HPDE6-E6E7 (cell line): ENCODE results near the gene ZNF367.

Source experiments
- DNase-seq: peaks from one replicate; pipeline ENCODE4 v3.0.0; 2011; ENCODE audit warnings: missing footprints; ENCODE audit errors: extremely low spot score

ZNF367 gene

GRCh38 chr9:96436456-96437126 lies 18.4 kb upstream of the ZNF367 start:
- no peak for DNase-seq

GRCh38 chr9:96436063-96436455 lies 17.9 kb upstream of the ZNF367 start:
- DNase-seq: no peak

GRCh38 chr9:96435345-96435744 lies 17.2 kb upstream of the ZNF367 start:
- DNase-seq: no peak

- DNase-seq: no peak
Measured at GRCh38 chr9:96430377-96430776, 12.2 kb upstream of the ZNF367 start.

- no peak for DNase-seq
Measured at GRCh38 chr9:96429732-96430131, 11.6 kb upstream of the ZNF367 start.

- no peak for DNase-seq
Measured at GRCh38 chr9:96425500-96426169, 7.5 kb upstream of the ZNF367 start.

- DNase-seq: no peak
Measured at GRCh38 chr9:96423985-96424336, 5.8 kb upstream of the ZNF367 start.

- DNase-seq: no peak
Measured at GRCh38 chr9:96423322-96423984, 5.3 kb upstream of the ZNF367 start.

GRCh38 chr9:96420468-96421219 lies 2.5 kb upstream of the ZNF367 start:
- peak; percentile 79 for DNase-seq

- no peak for DNase-seq
Measured at GRCh38 chr9:96419691-96419969, 1.5 kb upstream of the ZNF367 start.

- peak; percentile 37 for DNase-seq
Measured at GRCh38 chr9:96418920-96419690, 935 bp upstream of the ZNF367 start.

- no peak for DNase-seq
Measured at GRCh38 chr9:96417661-96418082, 498 bp downstream of the ZNF367 start.

GRCh38 chr9:96417051-96417586 lies 1.1 kb downstream of the ZNF367 start:
- peak; percentile 86 for DNase-seq

GRCh38 chr9:96413302-96414221 lies 4.6 kb downstream of the ZNF367 start:
- no peak for DNase-seq

- no peak for DNase-seq
Measured at GRCh38 chr9:96412174-96412913, 5.8 kb downstream of the ZNF367 start.

GRCh38 chr9:96411129-96411838 lies 6.9 kb downstream of the ZNF367 start:
- no peak for DNase-seq

- no peak for DNase-seq
Measured at GRCh38 chr9:96408409-96409280, 9.5 kb downstream of the ZNF367 start.
